Activated CD8-positive, alpha-beta memory T cell treated with anti-CD3 and anti-CD28 coated beads, Interleukin-2, amount 50 U/mL, for 4 hours (primary cell): Measurements from ENCODE around the gene CDC27.
A peak's percentile ranks its signal among the peaks of the same experiment; 100 is the strongest.
"Not testable (repeated sequence)": the region's sequence is repeated elsewhere in the genome, so short reads cannot be mapped to it uniquely, and the experiment has no call there.

Source experiments
- DNase-seq: peaks from one replicate; pipeline ENCODE4 v3.0.0-alpha.2; 2020

The CDC27 gene

DNA sequence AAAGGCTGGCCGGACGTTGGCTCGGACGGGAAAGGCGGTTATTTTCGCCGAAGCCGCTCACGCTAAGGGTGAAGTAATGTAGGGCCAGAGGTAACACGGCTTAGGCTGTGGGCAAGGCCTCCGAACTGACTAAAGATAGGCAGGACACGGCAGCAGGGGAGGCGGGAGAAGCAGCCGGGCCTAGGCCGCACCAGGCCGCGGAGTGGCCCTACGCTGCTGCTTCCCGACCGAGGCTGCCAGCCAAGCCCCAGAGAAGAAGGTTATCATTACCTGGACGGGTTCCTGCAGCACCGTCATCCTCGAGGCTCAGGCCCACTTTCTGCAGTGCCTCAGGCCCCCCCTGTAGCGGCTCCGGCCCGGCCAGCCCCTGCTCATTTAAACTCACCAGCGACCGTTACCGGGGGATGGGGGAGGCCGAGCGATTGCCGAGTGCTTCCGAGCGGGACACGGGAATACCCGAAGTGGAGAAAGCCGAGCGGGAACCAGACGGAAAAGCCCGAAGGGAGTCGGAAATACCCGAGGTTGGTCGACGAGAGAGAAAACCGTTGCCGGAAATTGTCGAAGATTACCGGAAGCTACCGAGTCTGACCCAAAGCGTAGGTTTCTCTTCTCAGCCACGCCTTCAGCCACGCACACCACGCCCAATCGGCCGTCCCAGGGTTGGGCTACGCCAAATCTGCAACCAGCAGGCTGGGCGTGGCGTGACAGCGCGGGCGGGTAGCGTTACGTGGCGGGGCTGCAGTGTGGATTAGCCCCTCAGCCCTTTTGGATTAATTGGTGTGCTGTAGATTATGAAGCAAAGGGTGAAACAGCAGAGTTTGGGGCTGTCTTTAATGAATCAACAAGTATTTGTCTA is at the start of gene CDC27:
TSS of gene CDC27 (minus strand) at position 420 of the 856 bp plus-strand sequence. CDS start at position 297, 123 bp downstream.
- peak; percentile 100 for DNase-seq

GRCh38 chr17:47238321-47239010 is 49.4 kb upstream of the CDC27 start:
- no peak for DNase-seq

- no peak for DNase-seq
These were observed 48.7 kb upstream of the CDC27 start for GRCh38 chr17:47237841-47238240.

- no peak for DNase-seq
These were observed 46.8 kb upstream of the CDC27 start for GRCh38 chr17:47235923-47236322.

GRCh38 chr17:47235506-47235905 is 46.4 kb upstream of the CDC27 start:
- DNase-seq: no peak

- DNase-seq: no peak
These were observed 43.4 kb upstream of the CDC27 start for GRCh38 chr17:47232465-47232864.

DNA sequence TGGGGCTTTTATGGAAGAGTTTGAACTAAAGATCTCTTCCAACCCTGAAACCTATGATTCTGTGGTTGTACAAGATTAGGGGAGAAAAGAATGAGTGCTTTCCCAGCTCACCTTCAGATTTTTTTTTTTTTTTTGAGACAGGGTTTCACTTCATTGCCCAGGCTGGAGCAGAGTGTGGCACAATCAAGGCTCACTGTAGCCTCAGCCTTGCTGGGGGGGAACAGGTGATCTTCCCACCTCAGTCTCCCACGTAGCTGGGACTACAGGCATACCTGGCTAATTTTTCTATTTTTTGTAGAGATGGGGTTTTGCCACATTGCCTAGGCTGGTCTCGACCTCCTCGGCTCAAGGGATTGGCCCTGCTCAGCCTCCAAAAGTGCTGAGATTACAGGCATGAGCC is 42.8 kb upstream of the CDC27 start:
- DNase-seq: no peak

GRCh38 chr17:47231334-47231733 is 42.2 kb upstream of the CDC27 start:
- DNase-seq: no peak

DNA sequence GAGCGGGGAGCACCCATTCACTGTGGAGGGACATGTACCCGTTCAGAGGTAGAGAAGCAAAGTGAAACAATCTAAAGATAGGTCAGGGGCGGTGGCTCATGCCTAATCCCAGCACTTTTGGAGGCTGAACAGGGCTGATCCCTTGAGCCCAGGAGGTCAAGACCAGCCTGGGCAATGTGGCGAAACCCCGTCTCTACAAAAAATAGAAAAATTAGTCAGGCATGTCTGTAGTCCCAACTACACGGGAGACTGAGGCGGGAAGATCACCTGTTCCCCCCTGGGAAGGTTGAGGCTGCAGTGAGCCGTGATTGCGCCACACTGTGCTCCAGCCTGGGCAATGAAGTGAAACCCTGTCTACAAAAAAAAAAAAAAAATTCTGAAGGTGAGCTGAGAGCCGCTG is 41.8 kb upstream of the CDC27 start:
- DNase-seq: no peak

DNA sequence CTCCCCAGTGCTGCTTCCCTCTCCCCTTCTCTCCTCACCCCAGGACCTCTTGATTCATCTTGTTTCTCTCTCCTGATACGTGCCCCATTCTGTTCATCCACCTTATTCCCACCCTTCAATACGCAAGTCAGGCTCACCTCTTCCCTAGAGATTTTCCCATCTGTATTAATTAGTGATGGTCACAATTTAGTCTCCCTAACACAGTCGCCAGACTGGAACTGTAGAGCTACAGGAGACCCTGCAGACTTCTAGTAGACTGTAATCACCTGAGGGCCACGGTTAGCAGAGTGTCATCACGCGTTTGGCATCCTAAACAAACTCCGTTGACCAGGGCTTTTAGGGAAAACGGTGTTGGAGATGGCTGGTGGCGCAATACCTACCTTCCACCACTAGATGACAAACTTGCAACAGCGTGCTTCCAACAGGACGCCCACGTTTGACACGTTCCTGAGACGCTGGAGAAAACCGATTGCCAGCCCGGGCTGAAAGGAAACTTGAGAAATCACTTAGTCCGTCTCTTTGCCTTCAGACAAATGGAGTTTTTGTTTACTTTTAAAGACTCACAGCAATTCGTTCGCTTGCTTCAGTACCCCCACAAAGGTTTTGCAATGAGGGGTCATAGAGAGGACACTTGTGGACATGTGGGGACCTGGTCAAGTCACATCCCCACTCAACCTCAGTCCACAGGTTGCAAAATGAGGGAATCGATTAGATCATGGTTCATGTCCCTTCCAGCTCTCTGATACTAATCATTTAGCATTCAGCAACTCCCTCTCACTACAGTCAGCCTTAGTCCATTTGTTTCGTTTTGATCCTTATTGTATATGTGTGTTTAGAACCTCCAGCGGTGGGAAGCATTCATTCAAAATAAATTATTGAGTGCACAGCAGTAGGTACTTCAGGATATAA is 40.7 kb upstream of the CDC27 start:
- peak; percentile 74 for DNase-seq

GRCh38 chr17:47227862-47228261 is 38.8 kb upstream of the CDC27 start:
- no peak for DNase-seq

- DNase-seq: no peak
These were observed 37.0 kb upstream of the CDC27 start for GRCh38 chr17:47225911-47226688.

GRCh38 chr17:47225436-47225858 is 36.4 kb upstream of the CDC27 start:
- DNase-seq: no peak

DNA sequence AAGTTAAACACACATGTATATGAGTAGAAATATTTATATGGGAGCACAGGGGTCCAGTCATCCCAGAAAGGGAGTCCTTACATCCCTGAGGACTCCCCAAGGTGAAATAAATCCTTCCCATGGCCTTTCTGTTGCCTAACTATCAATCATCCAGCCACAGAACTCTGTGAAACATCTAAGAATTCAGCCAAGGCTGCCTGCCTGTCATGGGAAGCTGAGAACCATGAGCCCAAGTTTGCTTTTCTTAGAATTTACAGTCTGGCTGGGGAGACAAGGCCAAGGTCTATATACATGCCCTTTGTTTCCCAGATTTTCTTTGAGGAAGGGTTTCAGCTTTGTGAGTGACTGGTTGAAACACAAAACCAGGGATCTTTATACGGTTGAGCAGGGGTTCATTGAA is 35.9 kb upstream of the CDC27 start:
- DNase-seq: no peak

DNA sequence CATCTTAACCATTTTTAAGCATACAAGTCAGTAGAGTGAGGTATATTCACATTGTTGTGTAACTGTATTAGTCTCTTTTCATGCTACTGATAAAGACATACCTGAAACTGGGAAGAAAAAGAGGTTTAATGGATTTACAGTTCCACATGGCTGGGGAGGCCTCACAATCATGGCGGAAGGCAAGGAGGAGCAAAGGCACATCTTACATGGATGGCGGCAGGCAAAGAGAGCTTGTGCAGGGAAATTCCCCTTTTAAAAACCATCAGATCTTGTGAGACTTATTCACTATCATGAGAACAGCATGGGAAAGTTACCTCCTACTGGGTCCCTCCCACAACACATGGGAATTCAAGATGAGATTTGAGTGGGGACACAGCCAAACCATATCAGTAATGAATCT is 35.0 kb upstream of the CDC27 start:
- not testable (repeated sequence) for DNase-seq

DNA sequence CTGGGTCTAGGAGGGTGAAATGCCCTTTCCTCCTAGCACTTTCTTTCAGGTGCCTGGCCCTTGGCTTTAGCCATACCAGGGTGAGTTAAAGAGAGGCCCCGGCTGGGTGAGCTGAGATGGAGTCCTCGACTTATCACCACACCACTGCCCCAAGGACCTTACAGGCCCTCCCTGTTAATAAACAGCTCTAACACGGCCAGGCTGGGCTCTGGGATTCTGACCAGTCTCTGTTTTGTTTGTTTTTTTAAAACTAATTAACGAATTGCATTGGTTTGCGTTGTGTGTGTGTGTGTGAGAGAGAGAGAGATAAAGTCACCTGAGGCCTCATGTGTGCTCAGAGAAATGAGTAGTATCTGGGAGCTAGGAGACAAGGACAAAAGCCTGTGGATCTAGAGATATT is 34.4 kb upstream of the CDC27 start:
- no peak for DNase-seq

GRCh38 chr17:47223007-47223406 is 33.9 kb upstream of the CDC27 start:
- DNase-seq: no peak

DNA sequence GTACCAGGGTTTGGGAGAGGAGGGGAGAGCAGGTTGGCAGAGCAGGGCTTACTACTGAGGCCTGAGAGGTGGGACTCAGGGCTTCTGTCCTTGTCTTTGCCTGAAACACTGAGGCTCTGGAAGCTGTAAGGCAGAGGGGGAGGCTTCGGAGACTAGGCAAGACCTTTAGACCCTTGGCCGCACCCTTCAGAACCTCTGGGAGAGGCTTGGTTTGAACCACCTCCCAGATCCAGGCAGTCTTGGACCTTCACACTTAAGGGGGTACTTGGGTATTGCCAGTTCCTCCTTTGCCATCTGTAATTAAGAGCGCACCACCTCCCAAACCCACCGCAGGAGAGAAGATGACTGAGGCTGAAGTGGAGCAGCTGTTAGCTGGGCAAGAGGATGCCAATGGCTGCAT is 33.0 kb upstream of the CDC27 start:
- DNase-seq: no peak

GRCh38 chr17:47221154-47221553 is 32.1 kb upstream of the CDC27 start:
- no peak for DNase-seq

GRCh38 chr17:47220531-47220999 is 31.5 kb upstream of the CDC27 start:
- no peak for DNase-seq

DNA sequence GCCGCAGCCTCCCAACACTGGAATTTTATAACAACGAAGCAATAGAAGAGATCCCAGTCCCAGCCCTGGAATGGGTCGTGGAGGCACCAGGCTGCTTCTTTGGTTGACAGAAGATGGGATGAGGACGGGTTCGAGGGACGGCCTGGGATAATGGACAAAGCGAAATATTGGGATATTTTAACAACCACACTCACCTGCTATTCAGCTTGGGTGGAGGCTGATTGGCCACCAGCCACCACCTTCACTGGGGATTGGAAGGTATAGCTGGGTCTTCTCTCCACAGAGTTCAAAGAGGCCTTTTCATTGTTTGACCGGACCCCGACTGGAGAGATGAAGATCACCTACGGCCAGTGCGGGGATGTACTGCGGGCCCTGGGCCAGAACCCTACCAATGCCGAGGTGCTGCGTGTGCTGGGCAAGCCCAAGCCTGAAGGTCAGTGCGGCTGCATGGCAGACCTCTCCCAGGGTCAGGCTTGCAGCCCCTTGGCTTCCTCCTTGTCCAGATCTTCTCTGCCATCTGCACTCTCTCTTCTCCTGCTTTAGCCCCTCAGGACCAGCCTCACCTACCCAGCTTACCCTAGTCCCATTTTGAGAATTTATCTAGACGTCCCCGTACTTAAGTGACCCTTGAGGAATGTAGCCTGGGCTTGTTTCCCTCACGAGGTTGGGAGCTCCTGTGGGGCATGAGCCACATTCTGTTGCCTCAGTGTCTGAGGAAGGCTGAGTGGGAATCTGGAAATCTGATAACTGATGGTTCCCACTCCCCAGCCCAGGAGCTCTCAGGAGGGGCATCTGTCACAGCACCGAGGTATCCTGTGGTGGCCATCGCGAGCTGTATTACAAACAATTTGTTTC is 30.8 kb upstream of the CDC27 start:
- no peak for DNase-seq
